Peyer's patch (tissue), 4 donors: ENCODE measurements around the gene CEND1. TPM values are rescaled to one million over a fixed set of nuclear protein-coding genes. Genes with fewer than 3 reads are reported as not detected.

Experiments used
- DNase-seq, 3 donors: peaks; one replicate each; pipeline ENCODE4 v3.0.0-alpha.2; 2017 to 2019
- H3K27ac ChIP-seq, 4 donors: fragments of 200-600 bp; sonication (generic); one replicate each; pipeline ENCODE4 v1.5.1; 2016 to 2019
- H3K27me3 ChIP-seq, 2 donors: fragments of 200-600 bp; sonication (generic); one replicate each; pipeline ENCODE4 v1.5.1; 2019
- H3K36me3 ChIP-seq, 3 donors: fragments of 200-600 bp; sonication (generic); one replicate each; pipeline ENCODE4 v1.5.1; 2016 to 2019
- H3K4me1 ChIP-seq, 4 donors: fragments of 200-600 bp; sonication (generic); one replicate each; pipeline ENCODE4 v1.5.1; 2016 to 2019
- H3K4me3 ChIP-seq, 4 donors: fragments of 200-600 bp; sonication (generic); 1 replicate in 3 of 4; 2 replicates in 1 of 4; pipeline ENCODE4 v1.5.1; 2016 to 2019; ENCODE audit warnings: mild to moderate bottlenecking in 1 of 4
- H3K9me3 ChIP-seq, 4 donors: fragments of 200-600 bp; sonication (generic); one replicate each; pipeline ENCODE4 v1.5.1; 2016 to 2019; ENCODE audit warnings: mild to moderate bottlenecking in 1 of 4
- CTCF ChIP-seq, 6 experiments: fragments of 450-650 bp in 4 of 6; fragments of 200-600 bp in 2 of 6; sonication (generic) in 1 of 6; IDR thresholded peaks; one replicate each; pipeline ENCODE4 v1.5.1; 2017 to 2019; ENCODE audit warnings: antibody characterized with exemption in 6 of 6, mild to moderate bottlenecking in 3 of 6, moderate library complexity in 1 of 6
- POLR2A ChIP-seq, 2 donors: fragments of 450-650 bp; IDR thresholded peaks; one replicate each; pipeline ENCODE4 v1.5.1; 2017; ENCODE audit warnings: antibody characterized with exemption in 2 of 2, mild to moderate bottlenecking in 2 of 2, moderate library complexity in 2 of 2
- total RNA-seq, 4 donors: library from RNA; depleted of rRNA; stranded (reverse); fragments of >200 nt; gene quantifications; one replicate each; pipeline ENCODE4 v1.1.0, GENCODE V29; 2016

The CEND1 gene
- total RNA-seq, 4 donors from 2014 or later = not detected

- Histone ChIP-seq H3K36me3 (peaks cover 0 to 21% (median 0%) of the 10 kb centered on the region in 3 donors), H3K4me1 (peaks cover 0 to 26% (median 17%) of the 10 kb centered on the region in 4 donors), H3K27me3 (peaks cover 0 to 8% of the 10 kb centered on the region in 2 donors), H3K4me3 (no peak overlapping the region), H3K9me3 (no peaks in the 10 kb centered on the region), H3K27ac (no peak overlapping the region)
- DNase-seq = no peak
- TF ChIP-seq CTCF (IDR thresholded peaks at IDR 0.05) (no peak), POLR2A (IDR thresholded peaks at IDR 0.05) (no peak)
Measured at GRCh38 chr11:790721-791564, 1.1 kb upstream of the CEND1 start.

- peaks cover 0 to 9% (median 4%) of the 10 kb centered on the region in 4 donors for H3K4me1 ChIP-seq
- no peaks in the 10 kb centered on the region for H3K9me3 ChIP-seq
- peaks cover 0 to 21% (median 0%) of the 10 kb centered on the region in 3 donors for H3K36me3 ChIP-seq
- H3K27ac ChIP-seq = no peak overlapping the region
- no peak for DNase-seq
- H3K4me3 ChIP-seq = peak overlapping the region in 2 of 4 donors; percentile 7 to 31
- peaks cover 0 to 8% of the 10 kb centered on the region in 2 donors for H3K27me3 ChIP-seq
- no peak for TF ChIP-seq CTCF (IDR thresholded peaks at IDR 0.05)
Measured at GRCh38 chr11:788953-789940, 643 bp downstream of the CEND1 start.

- TF ChIP-seq POLR2A (IDR thresholded peaks at IDR 0.05) (no peak), CTCF (IDR thresholded peaks at IDR 0.05) (peak in 1 of 6 experiments; percentile 19)
- peaks cover 0 to 16% (median 4%) of the 10 kb centered on the region in 4 donors for H3K4me1 ChIP-seq
- no peak for DNase-seq
- H3K4me3 ChIP-seq = no peak overlapping the region
- peaks cover 0 to 22% (median 0%) of the 10 kb centered on the region in 3 donors for H3K36me3 ChIP-seq
- H3K27me3 ChIP-seq = peaks cover 0 to 8% of the 10 kb centered on the region in 2 donors
- no peaks in the 10 kb centered on the region for H3K9me3 ChIP-seq
- no peak overlapping the region for H3K27ac ChIP-seq
Measured at GRCh38 chr11:788009-788640, 1.8 kb downstream of the CEND1 start.

GRCh38 chr11:787084-787675 is 2.7 kb downstream of the CEND1 start:
- peaks cover 0 to 14% (median 0%) of the 10 kb centered on the region in 3 donors for H3K36me3 ChIP-seq
- no peak overlapping the region for H3K4me3 ChIP-seq
- H3K27me3 ChIP-seq = peaks cover 0 to 8% of the 10 kb centered on the region in 2 donors
- peaks cover 0 to 24% (median 4%) of the 10 kb centered on the region in 4 donors for H3K4me1 ChIP-seq
- no peak for TF ChIP-seq CTCF (IDR thresholded peaks at IDR 0.05)
- no peak for TF ChIP-seq POLR2A (IDR thresholded peaks at IDR 0.05)
- H3K9me3 ChIP-seq = no peaks in the 10 kb centered on the region
- H3K27ac ChIP-seq = no peak overlapping the region
- DNase-seq = no peak
